NCI-H82 treated with DMSO at 0.1 percent for 48 hours (cell line): Measurements from ENCODE around the gene CDON.
A peak's percentile ranks its signal among the peaks of the same experiment; 100 is the strongest.

Experiments
- DNase-seq: peaks from one replicate; lab custom pipeline; 2025; ENCODE audit not compliant: unreplicated experiment; lab: John Stamatoyannopoulos, UW

The CDON gene

GRCh38 chr11:126084608-126084912 lies 21.9 kb upstream of the CDON start:
- no peak for DNase-seq

GRCh38 chr11:126083829-126084607 lies 21.4 kb upstream of the CDON start:
- DNase-seq: no peak

GRCh38 chr11:126082251-126083109 lies 19.8 kb upstream of the CDON start:
- no peak for DNase-seq

DNA sequence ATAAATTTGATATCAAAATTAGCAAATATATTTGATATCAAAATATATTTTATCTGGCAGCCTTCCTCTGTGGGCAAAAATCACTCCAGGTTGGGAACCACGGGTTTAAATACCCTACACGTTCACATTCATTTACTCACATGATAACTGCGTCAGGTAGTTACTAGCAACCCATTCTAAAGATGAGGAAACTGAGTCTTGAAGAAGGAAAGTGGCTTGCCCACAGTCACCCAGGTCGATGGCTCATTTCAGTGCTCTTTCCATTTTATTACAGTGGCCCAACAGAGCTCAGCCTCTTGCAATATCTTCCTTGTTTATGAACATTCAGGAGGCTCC lies 19.2 kb upstream of the CDON start:
- no peak for DNase-seq

DNA sequence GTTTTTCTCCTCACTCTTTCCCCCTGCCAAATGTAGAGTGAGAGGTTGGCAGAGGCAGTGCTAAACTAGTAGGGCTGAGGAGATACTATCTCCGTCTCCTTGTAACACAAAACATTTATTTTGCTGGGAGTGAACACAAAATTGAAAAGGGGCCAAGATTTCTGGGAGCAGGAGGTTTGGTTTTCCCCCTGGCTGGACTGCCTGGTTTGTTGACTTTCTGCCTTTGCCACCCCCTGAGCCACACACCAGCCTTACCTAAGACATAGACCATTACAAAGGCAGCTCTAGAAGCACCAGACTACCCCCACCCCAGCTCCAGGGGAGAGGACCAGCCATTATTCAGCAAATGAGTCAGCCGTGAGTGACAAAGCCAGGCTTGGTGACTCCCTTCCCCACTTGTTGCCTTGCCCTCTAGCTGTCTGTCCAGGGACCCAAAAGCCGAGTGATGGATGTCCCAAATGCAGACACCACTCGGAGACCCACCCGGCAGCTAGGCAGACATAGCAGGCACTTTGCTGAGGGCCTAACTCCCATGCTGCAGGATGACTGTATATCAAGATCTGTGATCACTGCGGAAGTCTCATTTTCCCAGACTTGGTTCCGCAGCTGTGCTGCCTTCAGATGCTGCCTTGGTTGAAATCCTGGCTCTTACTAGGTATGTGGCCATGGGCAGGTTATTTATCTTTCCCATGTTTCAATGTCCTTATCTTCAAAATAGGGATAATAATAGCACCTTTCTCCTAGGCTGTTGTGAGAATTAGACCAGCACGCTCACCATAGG lies 17.7 kb upstream of the CDON start:
- no peak for DNase-seq

- DNase-seq: no peak
These were observed 17.0 kb upstream of the CDON start for GRCh38 chr11:126079621-126080124.

DNA sequence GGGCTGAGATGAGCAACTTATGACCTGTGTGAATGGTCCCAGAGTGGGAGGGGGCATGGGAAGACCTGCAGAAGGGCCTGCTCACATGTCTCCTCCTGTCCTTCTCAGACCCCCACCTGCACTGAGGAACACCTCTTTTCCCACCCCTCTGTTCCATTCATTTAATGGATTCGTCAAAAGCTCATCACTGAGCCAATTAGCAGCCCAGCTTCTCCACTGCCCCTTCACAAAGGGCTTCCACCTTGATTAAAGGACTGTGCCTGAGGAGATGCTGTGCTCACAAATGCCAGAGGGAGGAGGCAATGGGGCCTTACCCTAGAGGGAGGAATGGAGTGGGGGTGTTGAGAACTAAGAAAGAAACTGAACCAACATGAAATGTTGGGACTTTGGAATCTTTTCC lies 14.0 kb upstream of the CDON start:
- DNase-seq: no peak

DNA sequence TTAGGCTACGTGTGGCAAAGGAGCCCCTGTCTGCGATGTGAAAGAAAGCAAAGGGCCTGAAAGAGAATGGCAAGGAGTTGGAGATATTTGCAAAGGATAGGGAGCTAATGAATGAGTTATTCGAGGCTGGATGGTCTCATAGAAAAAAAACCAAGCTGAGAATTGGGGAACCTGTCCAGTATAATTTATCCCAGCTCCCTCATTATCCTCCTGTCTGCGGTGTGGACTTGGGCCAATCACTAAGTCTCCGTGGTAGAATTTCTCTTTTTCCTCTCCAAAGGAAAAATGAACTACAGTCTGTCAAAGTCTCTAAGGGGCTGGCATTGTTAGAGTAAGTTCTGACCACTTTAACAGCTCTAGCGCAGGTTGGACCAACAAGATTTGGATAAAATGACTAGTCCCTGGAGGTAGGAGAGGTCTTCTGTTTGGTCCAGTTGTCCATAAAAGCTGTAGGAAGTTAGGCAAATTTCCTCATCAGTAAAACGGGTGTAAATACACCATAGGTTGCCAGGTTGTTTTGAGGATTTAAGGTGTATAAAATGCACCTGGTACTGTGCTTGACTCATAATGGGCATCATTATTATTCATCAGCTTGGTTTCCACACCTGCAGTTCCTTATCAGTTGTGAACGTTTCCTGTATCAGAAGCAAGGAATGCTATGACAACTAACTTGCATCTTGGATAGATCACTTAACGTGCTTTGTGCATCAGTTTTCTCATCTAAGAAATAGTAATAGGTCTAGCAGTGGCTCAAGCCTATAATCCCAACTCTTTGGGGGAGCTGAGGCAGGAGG lies 10.3 kb upstream of the CDON start:
- no peak for DNase-seq

DNA sequence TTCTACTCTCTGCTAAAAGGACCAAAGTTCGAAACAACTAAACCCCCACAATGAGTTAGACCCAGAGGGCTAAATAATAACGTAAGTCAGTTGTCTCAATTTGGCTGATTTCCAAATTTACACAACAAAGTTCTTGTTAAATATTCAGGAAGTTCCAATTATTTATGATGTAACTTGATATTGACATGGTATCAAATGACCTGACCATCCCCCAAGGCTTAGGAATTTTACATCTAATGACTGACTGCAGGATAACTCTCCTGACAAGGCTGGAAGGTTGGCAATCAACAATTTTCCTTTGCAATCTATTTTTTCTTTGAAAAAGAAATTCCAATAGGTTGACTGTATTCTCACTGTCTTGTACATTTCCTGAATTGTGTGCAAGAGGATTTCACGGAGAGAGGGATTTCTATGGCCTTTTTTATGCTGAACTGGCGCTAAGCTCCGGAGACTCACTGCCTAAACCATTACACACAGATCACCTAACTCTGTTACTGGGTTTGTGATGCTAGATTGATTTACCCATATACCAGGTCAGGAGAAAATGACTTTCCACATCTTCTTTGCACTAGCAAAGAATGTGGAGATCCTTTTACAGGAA lies 9.6 kb upstream of the CDON start:
- DNase-seq: no peak

DNA sequence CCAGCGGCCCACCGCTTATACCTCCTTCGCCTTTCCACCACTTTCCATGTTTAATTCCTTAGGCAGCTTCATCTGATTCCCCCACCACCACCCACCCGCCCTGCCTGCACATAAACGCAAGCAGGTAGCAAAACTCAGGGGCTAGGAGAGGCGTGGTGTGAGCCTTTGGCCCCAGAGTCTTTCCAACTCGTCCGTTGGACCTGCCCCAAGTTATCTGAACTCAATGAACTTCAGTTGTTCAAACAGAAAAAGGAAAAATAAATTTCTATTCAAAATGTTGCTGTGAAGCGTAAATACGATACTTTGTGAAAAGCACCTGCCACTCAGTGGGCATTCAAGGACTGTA lies 814 bp upstream of the CDON start:
- no peak for DNase-seq

DNA sequence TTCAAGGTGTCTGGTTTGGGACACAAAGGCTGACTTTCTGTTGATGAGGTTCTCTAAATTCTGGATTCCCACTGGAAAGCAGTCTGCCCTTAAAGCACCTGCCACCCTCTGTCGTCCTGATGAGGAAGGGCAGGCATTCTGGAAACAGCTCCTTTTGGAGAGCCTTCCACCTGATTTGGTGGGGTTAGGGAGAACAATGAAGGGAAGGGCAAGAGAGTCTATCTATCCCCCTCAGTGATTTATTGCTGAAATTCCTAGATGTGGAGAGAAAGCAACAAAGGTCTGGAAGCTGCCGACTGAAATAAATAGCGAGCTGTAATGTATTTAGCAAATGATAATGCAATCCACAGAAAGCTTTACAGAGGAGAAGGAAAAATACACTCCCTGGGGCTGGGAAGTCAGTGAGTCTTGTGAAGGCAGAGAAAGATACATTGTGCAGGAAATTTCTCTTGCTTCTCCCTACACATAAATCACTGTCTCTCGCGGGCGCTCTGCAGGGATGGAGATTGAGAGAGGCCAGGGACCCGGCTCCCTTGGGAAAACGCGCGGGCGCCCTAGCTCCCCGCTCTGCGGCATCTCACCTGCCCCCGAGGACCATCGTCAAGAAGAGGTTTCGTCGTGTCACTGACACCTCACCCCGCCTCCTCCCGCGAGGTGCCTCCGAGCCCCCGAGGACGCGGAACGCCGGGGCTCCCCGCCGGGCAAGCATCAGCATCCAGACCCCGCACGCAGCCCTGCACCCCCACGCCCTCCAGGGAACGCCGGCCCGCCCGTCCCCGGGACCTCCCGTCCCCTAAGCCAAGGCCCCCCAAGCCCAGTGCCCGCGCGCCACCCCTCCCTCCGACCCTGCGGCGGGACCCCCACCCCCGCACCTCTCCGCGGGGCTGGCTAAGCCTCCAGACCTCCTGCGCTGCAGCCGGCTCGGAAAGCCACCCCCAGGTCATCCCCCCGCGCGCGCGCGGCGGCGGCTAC lies 673 bp downstream of the CDON start:
- no peak for DNase-seq

- DNase-seq: peak; percentile 32
These were observed 1.9 kb downstream of the CDON start for GRCh38 chr11:126060757-126061171.

GRCh38 chr11:126059238-126059781 lies 3.4 kb downstream of the CDON start:
- peak; percentile 79 for DNase-seq

- no peak for DNase-seq
These were observed 4.4 kb downstream of the CDON start for GRCh38 chr11:126058105-126058874.

DNA sequence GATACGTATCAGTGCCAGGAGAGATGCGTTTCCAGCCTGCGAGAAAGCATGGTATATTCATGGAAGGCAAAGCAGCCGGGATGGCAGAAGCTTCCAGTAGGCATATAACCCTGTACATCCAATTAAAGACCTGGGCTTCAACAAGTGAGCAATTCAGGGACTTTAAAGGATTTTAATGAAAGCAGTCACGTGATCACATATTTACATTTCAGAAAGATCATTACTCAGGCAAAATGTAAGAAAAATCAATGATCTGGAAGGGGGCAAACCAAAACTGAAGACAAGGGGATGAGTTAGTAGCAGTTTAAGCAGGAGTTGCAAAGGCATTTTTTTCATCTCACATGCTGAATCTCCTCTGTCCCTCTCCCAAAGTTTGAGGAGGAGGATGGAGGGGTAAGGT lies 7.8 kb downstream of the CDON start:
- DNase-seq: no peak

DNA sequence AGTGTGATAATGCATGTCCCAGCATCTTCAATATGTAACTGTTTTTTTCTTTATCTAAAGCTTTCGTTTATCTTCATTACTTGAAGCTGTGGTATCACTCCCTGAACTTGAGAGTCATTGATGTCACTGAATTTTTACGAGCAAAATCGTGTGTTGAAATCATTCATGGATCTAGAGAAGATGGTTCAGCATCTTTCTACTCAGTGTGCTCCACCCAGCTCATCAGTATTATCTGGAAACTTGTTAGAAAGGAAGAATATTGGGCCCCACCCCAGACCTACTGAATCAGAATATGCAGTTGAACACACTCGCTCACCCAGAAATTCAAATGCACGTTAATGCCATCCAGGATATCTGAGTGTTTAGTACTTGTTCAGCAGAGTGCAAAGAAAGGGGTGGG lies 8.3 kb downstream of the CDON start:
- no peak for DNase-seq

DNA sequence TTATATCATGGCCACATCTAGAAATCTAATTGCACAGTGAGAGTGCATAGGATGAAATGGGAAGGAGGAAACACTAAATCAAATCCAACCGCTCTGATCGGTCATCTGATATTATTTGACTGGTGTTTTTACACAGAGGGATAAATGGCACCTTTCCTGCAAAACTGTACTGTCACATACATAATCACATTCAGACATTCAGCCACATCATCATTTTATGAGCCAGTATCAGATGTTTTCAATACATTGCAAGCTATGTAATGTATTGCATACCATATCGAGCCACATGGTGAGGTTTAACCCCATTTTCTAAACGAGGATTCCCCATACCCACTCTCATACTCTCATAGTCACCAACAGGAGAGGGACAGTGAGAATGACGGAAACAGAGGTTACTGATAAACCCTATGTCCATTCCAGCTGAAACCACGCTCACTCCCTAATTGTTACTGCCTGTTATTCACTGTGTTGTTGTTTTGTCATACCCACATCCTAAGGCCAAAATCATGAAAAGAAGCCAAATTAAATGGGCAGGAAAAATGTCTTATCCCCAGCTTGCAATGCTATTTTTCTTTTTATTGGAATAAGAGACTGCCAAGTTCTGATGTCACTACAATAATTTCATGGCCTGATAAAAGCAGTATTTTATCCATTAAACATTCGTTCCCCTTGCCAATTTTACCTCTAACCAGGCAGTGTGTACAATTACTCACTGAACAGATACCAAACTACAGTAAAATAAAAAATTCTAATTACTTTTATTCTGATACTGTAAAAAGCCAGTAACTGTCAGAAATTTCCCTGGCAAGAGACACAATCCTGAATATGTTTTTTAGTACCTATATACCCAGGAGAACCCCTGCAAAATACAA lies 9.0 kb downstream of the CDON start:
- no peak for DNase-seq
